A549 (cell line): ENCODE data around the gene VPS37D. TPM values are rescaled to one million over a fixed set of nuclear protein-coding genes. Genes with fewer than 3 reads are reported as not detected.

ENCODE experiments used
- ATAC-seq, 2 experiments: fragments of 200-7000 bp in 1 of 2; fragments of >200 bp in 1 of 2; cut with Nextera tagmentation in 1 of 2; cut with Tn5 transposase in 1 of 2; 3 replicates each; pipeline versions ENCODE4 v1.8.0 to v1.9.1; 2018 to 2020; ENCODE audit warnings: mild to moderate bottlenecking in 1 of 2, moderate library complexity in 1 of 2
- CTCF ChIA-PET: fragments of 300-600 bp; sonication (Branson Sonifier 250); formaldehyde crosslinking; extraction: SDS; loops from one replicate; lab custom pipeline; 2021; ENCODE audit warnings: antibody characterized with exemption, inconsistent platforms; lab: Yijun Ruan, JAX
- POLR2A ChIA-PET: fragments of 350-600 bp; formaldehyde crosslinking; extraction: SDS; loops from one replicate; lab custom pipeline; 2021; ENCODE audit warnings: antibody characterized with exemption, inconsistent platforms; lab: Yijun Ruan, JAX
- DNase-seq, 2 experiments: peaks; one replicate each; pipeline versions ENCODE4 v3.0.0 to v3.0.0-alpha.2; 2011 to 2016; ENCODE audit warnings: low read depth in 1 of 2, low spot score in 1 of 2
- FAIRE-seq: peaks from 2 replicates; lab custom pipeline; 2011; peaks lifted over from hg19 to GRCh38; lab: Jason Lieb, UNC
- H3K27ac ChIP-seq, 2 experiments: fragments of >200 bp; sonication (Bioruptor Twin); formaldehyde crosslinking; 3 replicates each; pipeline ENCODE4 v1.5.1; 2016 to 2017
- H3K4me1 ChIP-seq: fragments of >200 bp; sonication (Bioruptor Twin); formaldehyde crosslinking; 3 replicates; pipeline ENCODE4 v1.6.1; 2016
- H3K4me2 ChIP-seq: fragments of >200 bp; sonication (Bioruptor Twin); formaldehyde crosslinking; 3 replicates; pipeline ENCODE4 v1.6.1; 2016
- H3K4me3 ChIP-seq: fragments of >200 bp; sonication (Bioruptor Twin); formaldehyde crosslinking; 3 replicates; pipeline ENCODE4 v1.5.1; 2016
- H3K9me3 ChIP-seq: fragments of >200 bp; sonication (Bioruptor Twin); formaldehyde crosslinking; 3 replicates; pipeline ENCODE4 v1.6.1; 2016
- ATOH8 ChIP-seq: fragments of 250-450 bp; sonication (Bioruptor Pico); IDR thresholded peaks from 2 replicates; pipeline ENCODE4 v1.5.0; 2020; ENCODE audit warnings: low read depth, mild to moderate bottlenecking, moderate library complexity
- CBX8 ChIP-seq: fragments of 200-600 bp; sonication (generic); IDR thresholded peaks from 2 replicates; pipeline ENCODE4 v1.6.1; 2016
- EHMT2 ChIP-seq: fragments of 200-600 bp; sonication (generic); IDR thresholded peaks from 2 replicates; pipeline ENCODE4 v1.6.1; 2016; ENCODE audit warnings: antibody characterized with exemption, low read depth, mild to moderate bottlenecking, moderate library complexity
- EP300 ChIP-seq, 2 experiments: fragments of >200 bp; sonication (Bioruptor Twin); formaldehyde crosslinking; IDR thresholded peaks; 2 replicates in 1 of 2; 3 replicates in 1 of 2; pipeline ENCODE4 v1.6.1; 2016 to 2017
- GATA3 ChIP-seq: IDR thresholded peaks from 2 replicates; pipeline ENCODE4 v1.6.1; 2012; ENCODE audit warnings: borderline replicate concordance
- HES2 ChIP-seq: fragments of >200 bp; sonication (Bioruptor Twin); formaldehyde crosslinking; IDR thresholded peaks from 2 replicates; pipeline ENCODE4 v1.6.1; 2016
- HOXA7 ChIP-seq: fragments of 250-450 bp; sonication (Bioruptor Pico); IDR thresholded peaks from 2 replicates; pipeline ENCODE4 v1.5.0; 2020; ENCODE audit warnings: mild to moderate bottlenecking, moderate library complexity
- JUNB ChIP-seq: fragments of >200 bp; sonication (Bioruptor Twin); formaldehyde crosslinking; IDR thresholded peaks from 2 replicates; pipeline ENCODE4 v1.6.1; 2016
- MAZ ChIP-seq: fragments of 150-350 bp; IDR thresholded peaks from 2 replicates; pipeline ENCODE4 v1.6.1; 2014; ENCODE audit warnings: antibody characterized with exemption, low read depth, low read length, borderline replicate concordance
- MYC ChIP-seq: IDR thresholded peaks from 2 replicates; pipeline ENCODE4 v1.6.1; 2012; ENCODE audit warnings: mild to moderate bottlenecking, inconsistent platforms, low read length, improper control_type of control experiment, borderline replicate concordance
- NPAS2 ChIP-seq: fragments of 250-450 bp; sonication (Bioruptor Pico); IDR thresholded peaks from 2 replicates; pipeline ENCODE4 v1.8.0; 2022; ENCODE audit warnings: mild to moderate bottlenecking, moderate library complexity, borderline replicate concordance
- PHF8 ChIP-seq: fragments of 200-600 bp; sonication (generic); IDR thresholded peaks from 2 replicates; pipeline ENCODE4 v1.6.1; 2016; ENCODE audit warnings: low read depth, mild to moderate bottlenecking, antibody characterized with exemption, moderate library complexity, borderline replicate concordance
- RCOR1 ChIP-seq: fragments of 150-350 bp; IDR thresholded peaks from 2 replicates; pipeline ENCODE4 v1.6.1; 2014; ENCODE audit warnings: antibody characterized with exemption, low read length, low read depth
- REST ChIP-seq: fragments of 200-600 bp; sonication (generic); IDR thresholded peaks from 2 replicates; pipeline ENCODE4 v1.6.1; 2016; ENCODE audit warnings: antibody characterized with exemption, mild to moderate bottlenecking, moderate library complexity
- RFX5 ChIP-seq: fragments of 450-650 bp; IDR thresholded peaks from 2 replicates; pipeline ENCODE4 v1.7.1; 2014; ENCODE audit warnings: antibody characterized with exemption, mild to moderate bottlenecking, moderate library complexity
- SMC3 ChIP-seq: fragments of >200 bp; sonication (Bioruptor Twin); formaldehyde crosslinking; IDR thresholded peaks from 3 replicates; pipeline ENCODE4 v1.6.1; 2018; ENCODE audit warnings: inconsistent platforms
- TP53 ChIP-seq: fragments of 250-450 bp; sonication (Bioruptor Pico); IDR thresholded peaks from 2 replicates; pipeline ENCODE4 v1.5.0; 2021; ENCODE audit warnings: mild to moderate bottlenecking, moderate library complexity
- ZFP36 ChIP-seq: fragments of 450-650 bp; IDR thresholded peaks from 2 replicates; pipeline ENCODE4 v1.6.1; 2014; ENCODE audit warnings: borderline replicate concordance; ENCODE audit not compliant: partially characterized antibody
- ZSCAN20 ChIP-seq: fragments of 250-450 bp; sonication (Bioruptor Pico); IDR thresholded peaks from 2 replicates; pipeline ENCODE4 v1.8.0; 2022; ENCODE audit warnings: mild to moderate bottlenecking, moderate library complexity
- WGBS: methylation state at CpG from one replicate; pipeline ENCODE4 v1.1.6; 2017; ENCODE audit errors: missing lambda C conversion rate; 5-methylcytosine and 5-hydroxymethylcytosine counted together
- polyA plus RNA-seq, 4 experiments: library from polyadenylated mRNA; depleted of rRNA in 3 of 4; stranded (reverse); fragments of >200 nt; fragmentation: RNase III in 1 of 4; extraction: RNeasy Plus Mini Kit Qiagen cat#74134 plus additional on column Dnase treatment in 1 of 4; gene quantifications; 2 replicates in 3 of 4; 3 replicates in 1 of 4; pipeline ENCODE4 v1.2.3, GENCODE V29; 2011 to 2017
- TF ChIP-seq, protein P1 (sequence below): fragments of 150-350 bp; IDR thresholded peaks from 2 replicates; pipeline ENCODE4 v1.6.1; 2014; ENCODE audit warnings: low read depth, mild to moderate bottlenecking, low read length
- TF ChIP-seq, protein P2 (sequence below): IDR thresholded peaks from 2 replicates; pipeline ENCODE4 v1.6.1; 2012; ENCODE audit warnings: low read depth, borderline replicate concordance
- TF ChIP-seq, protein P3 (sequence below): fragments of 250-450 bp; sonication (Bioruptor Pico); IDR thresholded peaks from 2 replicates; pipeline ENCODE4 v1.5.0; 2021; ENCODE audit warnings: mild to moderate bottlenecking, moderate library complexity, borderline replicate concordance
- TF ChIP-seq, protein P4 (sequence below): IDR thresholded peaks from 2 replicates; pipeline ENCODE4 v1.6.1; 2012

Gene VPS37D
- polyA plus RNA-seq, 2 of the 4 experiments (the other 2 are of a cell fraction): 2.6 to 3.3 TPM

GRCh38 chr7:73635428-73636200 is 32.0 kb upstream of the VPS37D start:
- no peaks in the 10 kb centered on the region for H3K9me3 ChIP-seq
- POLR2A ChIA-PET: interaction anchor here (0.9 to 1.0 kb wide), 2 partner anchors 11 to 72 kb away, joined by 3 to 7 read pairs; partner anchors contain the start of gene MLXIPL
- peak overlapping the region; percentile 73 to 81 for H3K27ac ChIP-seq
- no peak for DNase-seq
- CTCF ChIA-PET: interaction anchor here (0.6 to 2.3 kb wide), 5 partner anchors 15 to 90 kb away, joined by 3 to 15 read pairs (median 4); no protein-coding TSS in a partner anchor
- peak overlapping the region; percentile 66 for H3K4me2 ChIP-seq
- WGBS: 53% methylated on average over 6 of the region's 8 CpGs
- peaks cover 21% of the 10 kb centered on the region for H3K4me1 ChIP-seq
- TF ChIP-seq NPAS2 (CRISPR knock-in tag): no peak
- no peak for TF ChIP-seq PHF8
- no peak for TF ChIP-seq JUNB
- TF ChIP-seq EHMT2: no peak
- no peak for TF ChIP-seq ZFP36
- no peak for TF ChIP-seq REST
- TF ChIP-seq ATOH8 (CRISPR knock-in tag): no peak
- TF ChIP-seq, all 56 proteins: peak for 0
- FAIRE-seq: no peak
- H3K4me3 ChIP-seq: no peak overlapping the region
- peak; percentile 32 to 35; a peak in 4 of 6 replicates for ATAC-seq

DNA sequence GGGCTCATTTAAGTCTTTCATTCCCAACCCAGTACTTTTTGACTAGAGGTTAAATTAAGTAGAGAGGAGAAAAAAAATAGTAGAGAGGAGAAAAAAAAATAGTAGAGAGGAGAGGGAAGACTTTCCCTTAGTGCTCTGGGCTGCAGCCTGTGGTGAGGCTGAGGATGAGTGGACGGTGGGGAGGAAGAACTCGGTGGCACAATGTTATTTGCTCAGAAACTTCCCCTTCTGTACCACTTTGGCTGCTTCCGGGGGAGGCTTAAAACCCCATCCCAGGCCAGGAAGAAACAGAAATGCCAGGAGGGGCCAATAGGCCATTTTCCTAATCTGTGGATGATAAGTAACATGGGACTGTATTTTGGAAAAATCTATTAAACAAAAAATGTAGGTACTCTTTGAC is 28.7 kb upstream of the VPS37D start:
- 0 out of 3 replicates have a peak, but pooled peaks cover 3% of the 10 kb centered on the region for H3K9me3 ChIP-seq
- DNase-seq (no peak), FAIRE-seq (no peak), ATAC-seq (no peak)
- POLR2A ChIA-PET: no interaction called here
- no peak overlapping the region for H3K27ac ChIP-seq
- 78% methylated on average over 3 of the region's 3 CpGs for WGBS
- no peak for TF ChIP-seq MAZ
- TF ChIP-seq SMC3: no peak
- no peak for TF ChIP-seq ZSCAN20
- TF ChIP-seq, protein P1, sequence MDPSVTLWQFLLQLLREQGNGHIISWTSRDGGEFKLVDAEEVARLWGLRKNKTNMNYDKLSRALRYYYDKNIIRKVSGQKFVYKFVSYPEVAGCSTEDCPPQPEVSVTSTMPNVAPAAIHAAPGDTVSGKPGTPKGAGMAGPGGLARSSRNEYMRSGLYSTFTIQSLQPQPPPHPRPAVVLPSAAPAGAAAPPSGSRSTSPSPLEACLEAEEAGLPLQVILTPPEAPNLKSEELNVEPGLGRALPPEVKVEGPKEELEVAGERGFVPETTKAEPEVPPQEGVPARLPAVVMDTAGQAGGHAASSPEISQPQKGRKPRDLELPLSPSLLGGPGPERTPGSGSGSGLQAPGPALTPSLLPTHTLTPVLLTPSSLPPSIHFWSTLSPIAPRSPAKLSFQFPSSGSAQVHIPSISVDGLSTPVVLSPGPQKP: no peak
- no peak for TF ChIP-seq MYC
- no peak for TF ChIP-seq RFX5
- TF ChIP-seq, protein P2, sequence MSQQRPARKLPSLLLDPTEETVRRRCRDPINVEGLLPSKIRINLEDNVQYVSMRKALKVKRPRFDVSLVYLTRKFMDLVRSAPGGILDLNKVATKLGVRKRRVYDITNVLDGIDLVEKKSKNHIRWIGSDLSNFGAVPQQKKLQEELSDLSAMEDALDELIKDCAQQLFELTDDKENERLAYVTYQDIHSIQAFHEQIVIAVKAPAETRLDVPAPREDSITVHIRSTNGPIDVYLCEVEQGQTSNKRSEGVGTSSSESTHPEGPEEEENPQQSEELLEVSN: no peak
- TF ChIP-seq HES2: no peak
- TF ChIP-seq, protein P3, sequence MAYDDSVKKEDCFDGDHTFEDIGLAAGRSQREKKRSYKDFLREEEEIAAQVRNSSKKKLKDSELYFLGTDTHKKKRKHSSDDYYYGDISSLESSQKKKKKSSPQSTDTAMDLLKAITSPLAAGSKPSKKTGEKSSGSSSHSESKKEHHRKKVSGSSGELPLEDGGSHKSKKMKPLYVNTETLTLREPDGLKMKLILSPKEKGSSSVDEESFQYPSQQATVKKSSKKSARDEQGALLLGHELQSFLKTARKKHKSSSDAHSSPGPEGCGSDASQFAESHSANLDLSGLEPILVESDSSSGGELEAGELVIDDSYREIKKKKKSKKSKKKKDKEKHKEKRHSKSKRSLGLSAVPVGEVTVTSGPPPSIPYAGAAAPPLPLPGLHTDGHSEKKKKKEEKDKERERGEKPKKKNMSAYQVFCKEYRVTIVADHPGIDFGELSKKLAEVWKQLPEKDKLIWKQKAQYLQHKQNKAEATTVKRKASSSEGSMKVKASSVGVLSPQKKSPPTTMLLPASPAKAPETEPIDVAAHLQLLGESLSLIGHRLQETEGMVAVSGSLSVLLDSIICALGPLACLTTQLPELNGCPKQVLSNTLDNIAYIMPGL (CRISPR knock-in tag): no peak
- TF ChIP-seq TP53 (CRISPR knock-in tag): no peak
- TF ChIP-seq RCOR1: no peak
- no peak for TF ChIP-seq GATA3
- no peak for TF ChIP-seq EP300 (IDR thresholded peaks at IDR 0.05)
- TF ChIP-seq CBX8: no peak
- no peak for TF ChIP-seq HOXA7 (CRISPR knock-in tag)
- TF ChIP-seq, protein P4, sequence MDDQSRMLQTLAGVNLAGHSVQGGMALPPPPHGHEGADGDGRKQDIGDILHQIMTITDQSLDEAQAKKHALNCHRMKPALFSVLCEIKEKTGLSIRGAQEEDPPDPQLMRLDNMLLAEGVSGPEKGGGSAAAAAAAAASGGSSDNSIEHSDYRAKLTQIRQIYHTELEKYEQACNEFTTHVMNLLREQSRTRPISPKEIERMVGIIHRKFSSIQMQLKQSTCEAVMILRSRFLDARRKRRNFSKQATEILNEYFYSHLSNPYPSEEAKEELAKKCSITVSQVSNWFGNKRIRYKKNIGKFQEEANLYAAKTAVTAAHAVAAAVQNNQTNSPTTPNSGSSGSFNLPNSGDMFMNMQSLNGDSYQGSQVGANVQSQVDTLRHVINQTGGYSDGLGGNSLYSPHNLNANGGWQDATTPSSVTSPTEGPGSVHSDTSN: no peak
- H3K4me3 ChIP-seq: no peak overlapping the region
- CTCF ChIA-PET: interaction anchor here (1.2 to 2.4 kb wide), 2 partner anchors 9 to 29 kb away, joined by 4 to 16 read pairs; partner anchors contain the start of gene VPS37D
- H3K4me2 ChIP-seq: no peak overlapping the region
- H3K4me1 ChIP-seq: peaks cover 21% of the 10 kb centered on the region
